VCaP (cell line): Measurements from ENCODE around the gene SNRNP70.
A peak's percentile ranks its signal among the peaks of the same experiment; 100 is the strongest.
"Not testable (repeated sequence)": the region's sequence is repeated elsewhere in the genome, so short reads cannot be mapped to it uniquely, and the experiment has no call there.

ENCODE experiments used
- H3K27ac ChIP-seq: fragments of 450-650 bp; 2 replicates; pipeline ENCODE4 v1.5.1; 2017
- CTCF ChIP-seq: fragments of 450-650 bp; conservative IDR thresholded peaks from 2 replicates; pipeline ENCODE4 v1.5.1; 2017; ENCODE audit warnings: mild to moderate bottlenecking, moderate library complexity

SNRNP70 gene

GRCh38 chr19:49085020-49085867 is at the start of gene SNRNP70:
SNRNP70 (plus strand) TSS chr19:49085451; CDS start chr19:49086415, 964 bp downstream.
- no peak for TF ChIP-seq CTCF
- H3K27ac ChIP-seq, result peak within 1 kb of the TSS; percentile 94

GRCh38 chr19:49036815-49037214 is 48.4 kb upstream of the SNRNP70 start, which contains the start of gene CGB1:
CGB1 (minus strand) TSS chr19:49036895; CDS start chr19:49036711, 184 bp downstream.
- not testable (repeated sequence) for H3K27ac ChIP-seq

- H3K27ac ChIP-seq, result not testable (repeated sequence)
These were observed 47.1 kb upstream of the SNRNP70 start for GRCh38 chr19:49038111-49038510.

- not testable (repeated sequence) for H3K27ac ChIP-seq
These were observed 46.5 kb upstream of the SNRNP70 start for GRCh38 chr19:49038557-49039276.

GRCh38 chr19:49039736-49040135 is 45.5 kb upstream of the SNRNP70 start:
- H3K27ac ChIP-seq, result not testable (repeated sequence)

- no peak overlapping the region for H3K27ac ChIP-seq
- no peak for TF ChIP-seq CTCF
These were observed 43.1 kb upstream of the SNRNP70 start for GRCh38 chr19:49042177-49042576.

- H3K27ac ChIP-seq, result not testable (repeated sequence)
These were observed 42.6 kb upstream of the SNRNP70 start for GRCh38 chr19:49042666-49043065.

- H3K27ac ChIP-seq, result not testable (repeated sequence)
These were observed 41.7 kb upstream of the SNRNP70 start, which contains the start of gene CGB5 for GRCh38 chr19:49043548-49043947. CGB5 (plus strand) TSS chr19:49043848; CDS start chr19:49044210, 362 bp downstream.

GRCh38 chr19:49049011-49049410 is 36.2 kb upstream of the SNRNP70 start, which contains the start of gene CGB8:
CGB8 (minus strand) TSS chr19:49049111; CDS start chr19:49048739, 372 bp downstream.
- H3K27ac ChIP-seq, result not testable (repeated sequence)

GRCh38 chr19:49049834-49050233 is 35.4 kb upstream of the SNRNP70 start:
- H3K27ac ChIP-seq, result not testable (repeated sequence)

GRCh38 chr19:49050376-49051033 is 34.7 kb upstream of the SNRNP70 start:
- not testable (repeated sequence) for H3K27ac ChIP-seq

- peak; percentile 31 for TF ChIP-seq CTCF
- H3K27ac ChIP-seq, result peak overlapping the region; percentile 47; the same call in 1 of the 2 replicates
These were observed 28.9 kb upstream of the SNRNP70 start for GRCh38 chr19:49056101-49056901.

- H3K27ac ChIP-seq, result not testable (repeated sequence)
These were observed 28.2 kb upstream of the SNRNP70 start for GRCh38 chr19:49056902-49057596.
